H1 (cell line): ENCODE measurements around the gene SHOX. TPM values are rescaled to one million over a fixed set of nuclear protein-coding genes. Genes with fewer than 3 reads are reported as not detected.

Experiments used
- BCL11A ChIP-seq, 2 experiments: IDR thresholded peaks; one replicate each; pipeline ENCODE4 v1.6.1; 2011; ENCODE audit warnings: low read depth in 2 of 2, low read length in 2 of 2, mild to moderate bottlenecking in 2 of 2
- BRCA1 ChIP-seq: IDR thresholded peaks from 2 replicates; pipeline ENCODE4 v1.6.1; 2012; ENCODE audit warnings: low read depth, low read length, improper control_type of control experiment
- CBX5 ChIP-seq: fragments of 300-800, 300-1000 bp; sonication (generic); IDR thresholded peaks from 2 replicates; pipeline ENCODE4 v1.7.1; 2016; ENCODE audit warnings: antibody characterized with exemption, low read length, low read depth
- CTBP2 ChIP-seq: IDR thresholded peaks from 2 replicates; pipeline ENCODE4 v1.7.0; 2011; ENCODE audit warnings: borderline replicate concordance, mild to moderate bottlenecking, moderate library complexity, mixed read lengths, low read length; ENCODE audit not compliant: insufficient read depth, insufficient read length
- EP300 ChIP-seq, 2 experiments: IDR thresholded peaks; 1 replicate in 1 of 2; 2 replicates in 1 of 2; pipeline ENCODE4 v1.6.1; 2011 to 2012; ENCODE audit warnings: low read depth in 2 of 2, low read length in 2 of 2, mild to moderate bottlenecking in 2 of 2, borderline replicate concordance in 1 of 2, inconsistent platforms in 1 of 2, moderate library complexity in 1 of 2
- GABPA ChIP-seq: IDR thresholded peaks from 2 replicates; pipeline ENCODE4 v1.6.1; 2011; ENCODE audit warnings: mild to moderate bottlenecking, low read length, moderate library complexity, borderline replicate concordance; ENCODE audit not compliant: insufficient read depth
- HDAC6 ChIP-seq: IDR thresholded peaks from one replicate; pipeline ENCODE4 v1.7.1; 2012; ENCODE audit warnings: low read depth, mild to moderate bottlenecking, inconsistent platforms, low read length, moderate library complexity
- KDM5A ChIP-seq: fragments of 200-600 bp; IDR thresholded peaks from 2 replicates; pipeline ENCODE4 v1.7.1; 2012; ENCODE audit warnings: mild to moderate bottlenecking, low read length, inconsistent platforms, mixed read lengths
- NANOG ChIP-seq: IDR thresholded peaks from 2 replicates; pipeline ENCODE4 v1.6.1; 2011; ENCODE audit warnings: low read length, low read depth, mild to moderate bottlenecking, inconsistent platforms; ENCODE audit not compliant: insufficient read depth, poor library complexity, severe bottlenecking
- POLR2AphosphoS5 ChIP-seq: IDR thresholded peaks from 2 replicates; pipeline ENCODE4 v1.6.1; 2011; ENCODE audit warnings: low read depth, low read length
- RAD21 ChIP-seq, 2 experiments: IDR thresholded peaks in 1 of 2; conservative IDR thresholded peaks in 1 of 2; 2 replicates each; pipeline ENCODE4 v1.6.1; 2011; ENCODE audit warnings: low read depth in 2 of 2, low read length in 2 of 2, improper control_type of control experiment in 1 of 2, inconsistent platforms in 1 of 2, mild to moderate bottlenecking in 1 of 2, moderate library complexity in 1 of 2
- SAP30 ChIP-seq: fragments of 300-600 bp; sonication (generic); IDR thresholded peaks from 2 replicates; pipeline ENCODE4 v1.7.1; 2012; ENCODE audit warnings: low read length, moderate library complexity, mild to moderate bottlenecking, inconsistent platforms; ENCODE audit not compliant: insufficient read depth, insufficient replicate concordance
- SIRT6 ChIP-seq: IDR thresholded peaks from one replicate; pipeline ENCODE4 v1.7.1; 2012; ENCODE audit warnings: low read length, inconsistent platforms
- TAF7 ChIP-seq: optimal IDR thresholded peaks from 2 replicates; pipeline ENCODE3; 2011; ENCODE audit warnings: low read depth, mild to moderate bottlenecking, inconsistent platforms, low read length, moderate library complexity, borderline replicate concordance
- TBP ChIP-seq: IDR thresholded peaks from 2 replicates; pipeline ENCODE4 v1.6.1; 2011; ENCODE audit warnings: low read depth, low read length, improper control_type of control experiment
- ZNF274 ChIP-seq: IDR thresholded peaks from 2 replicates; pipeline ENCODE4 v1.7.0; 2012; ENCODE audit warnings: low read length, borderline replicate concordance; ENCODE audit errors: extremely low read depth
- polyA plus RNA-seq, 7 experiments: library from polyadenylated mRNA; depleted of rRNA in 3 of 7; stranded (reverse) in 5 of 7; unstranded in 2 of 7; fragments of >200 nt in 5 of 7; fragments of 200-250 nt in 2 of 7; gene quantifications; 1 replicate in 5 of 7; 2 replicates in 1 of 7; 4 replicates in 1 of 7; pipeline versions ENCODE4 v1.2.1 to v1.2.3, GENCODE V29; 2011 to 2013; ENCODE audit warnings: missing spikeins in 2 of 7, mixed read lengths in 2 of 7
- total RNA-seq: library from RNA; stranded (reverse); fragmentation: NEBNext Ultra II Directional; extraction: Animal tissue kit (Norgen Biotek cat#: 25700); gene quantifications from 2 replicates; pipeline ENCODE4 v1.2.1, GENCODE V29; 2021
- TF ChIP-seq, protein P1 (sequence below): IDR thresholded peaks from 2 replicates; pipeline ENCODE4 v1.6.1; 2012; ENCODE audit warnings: inconsistent platforms
- TF ChIP-seq, protein P2 (sequence below): IDR thresholded peaks from 2 replicates; pipeline ENCODE4 v1.6.1; 2012; ENCODE audit warnings: inconsistent platforms

The SHOX gene
- total and polyA plus RNA-seq, 2 of the 8 experiments (the other 6 are each of a cell fraction or from before 2014, with no cell fraction given) = 0.05 to 0.15 TPM

DNA sequence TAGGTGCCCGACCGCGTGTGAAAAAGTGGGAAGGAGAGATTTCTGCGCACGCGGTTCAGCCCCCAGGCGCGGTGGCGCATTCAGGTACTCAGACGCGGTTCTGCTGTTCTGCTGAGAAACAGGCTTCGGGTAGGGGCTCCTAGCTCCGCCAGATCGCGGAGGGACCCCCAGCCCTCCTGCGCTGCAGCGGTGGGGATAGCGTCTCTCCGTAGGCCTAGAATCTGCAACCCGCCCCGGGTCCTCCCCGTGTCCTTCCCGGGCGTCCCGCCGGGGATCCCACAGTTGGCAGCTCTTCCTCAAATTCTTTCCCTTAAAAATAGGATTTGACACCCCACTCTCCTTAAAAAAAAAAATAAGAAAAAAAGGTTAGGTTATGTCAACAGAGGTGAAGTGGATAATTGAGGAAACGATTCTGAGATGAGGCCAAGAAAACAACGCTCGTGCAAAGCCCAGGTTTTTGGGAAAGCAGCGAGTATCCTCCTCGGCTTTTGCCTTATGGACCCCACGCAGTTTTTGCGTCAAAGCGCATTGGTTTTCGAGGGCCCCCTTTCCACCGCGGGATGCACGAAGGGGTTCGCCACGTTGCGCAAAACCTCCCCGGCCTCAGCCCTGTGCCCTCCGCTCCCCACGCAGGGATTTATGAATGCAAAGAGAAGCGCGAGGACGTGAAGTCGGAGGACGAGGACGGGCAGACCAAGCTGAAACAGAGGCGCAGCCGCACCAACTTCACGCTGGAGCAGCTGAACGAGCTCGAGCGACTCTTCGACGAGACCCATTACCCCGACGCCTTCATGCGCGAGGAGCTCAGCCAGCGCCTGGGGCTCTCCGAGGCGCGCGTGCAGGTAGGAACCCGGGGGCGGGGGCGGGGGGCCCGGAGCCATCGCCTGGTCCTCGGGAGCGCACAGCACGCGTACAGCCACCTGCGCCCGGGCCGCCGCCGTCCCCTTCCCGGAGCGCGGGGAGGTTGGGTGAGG lies 3.7 kb downstream of the SHOX start (continued):
- TF ChIP-seq, protein P1, sequence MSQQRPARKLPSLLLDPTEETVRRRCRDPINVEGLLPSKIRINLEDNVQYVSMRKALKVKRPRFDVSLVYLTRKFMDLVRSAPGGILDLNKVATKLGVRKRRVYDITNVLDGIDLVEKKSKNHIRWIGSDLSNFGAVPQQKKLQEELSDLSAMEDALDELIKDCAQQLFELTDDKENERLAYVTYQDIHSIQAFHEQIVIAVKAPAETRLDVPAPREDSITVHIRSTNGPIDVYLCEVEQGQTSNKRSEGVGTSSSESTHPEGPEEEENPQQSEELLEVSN = 0 out of 2 replicates have a peak, but pooled peaks have one; percentile 22
- TF ChIP-seq, protein P2, sequence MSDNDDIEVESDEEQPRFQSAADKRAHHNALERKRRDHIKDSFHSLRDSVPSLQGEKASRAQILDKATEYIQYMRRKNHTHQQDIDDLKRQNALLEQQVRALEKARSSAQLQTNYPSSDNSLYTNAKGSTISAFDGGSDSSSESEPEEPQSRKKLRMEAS = no peak
- TF ChIP-seq POLR2AphosphoS5 (no peak), CTBP2 (peak; percentile 38), GABPA (no peak), SIRT6 (no peak), TBP (no peak), EP300 (IDR thresholded peaks at IDR 0.05; ENCODE audit: borderline replicate concordance in 1 of 2, low read depth in 2 of 2, low read length in 2 of 2) (no peak), KDM5A (no peak), HDAC6 (no peak), BCL11A (IDR thresholded peaks at IDR 0.05; ENCODE audit: low read depth in 2 of 2, low read length in 2 of 2) (no peak), NANOG (no peak), TAF7 (no peak), BRCA1 (no peak), SAP30 (no peak), RAD21 (IDR thresholded peaks at IDR 0.05 in 1 of 2, conservative IDR thresholded peaks at IDR 0.05 in 1 of 2; ENCODE audit: low read depth in 2 of 2, low read length in 2 of 2) (no peak), CBX5 (no peak), ZNF274 (no peak)
